GM21390 (cell line): ENCODE results near the gene PGP.
A peak's percentile ranks its signal among the peaks of the same experiment; 100 is the strongest.

Experiments
- ATAC-seq: cut with Tn5 transposase; IDR thresholded peaks from one replicate; pipeline ENCODE4 v1.9.1; 2021; ENCODE audit not compliant: unreplicated experiment

Gene PGP

DNA sequence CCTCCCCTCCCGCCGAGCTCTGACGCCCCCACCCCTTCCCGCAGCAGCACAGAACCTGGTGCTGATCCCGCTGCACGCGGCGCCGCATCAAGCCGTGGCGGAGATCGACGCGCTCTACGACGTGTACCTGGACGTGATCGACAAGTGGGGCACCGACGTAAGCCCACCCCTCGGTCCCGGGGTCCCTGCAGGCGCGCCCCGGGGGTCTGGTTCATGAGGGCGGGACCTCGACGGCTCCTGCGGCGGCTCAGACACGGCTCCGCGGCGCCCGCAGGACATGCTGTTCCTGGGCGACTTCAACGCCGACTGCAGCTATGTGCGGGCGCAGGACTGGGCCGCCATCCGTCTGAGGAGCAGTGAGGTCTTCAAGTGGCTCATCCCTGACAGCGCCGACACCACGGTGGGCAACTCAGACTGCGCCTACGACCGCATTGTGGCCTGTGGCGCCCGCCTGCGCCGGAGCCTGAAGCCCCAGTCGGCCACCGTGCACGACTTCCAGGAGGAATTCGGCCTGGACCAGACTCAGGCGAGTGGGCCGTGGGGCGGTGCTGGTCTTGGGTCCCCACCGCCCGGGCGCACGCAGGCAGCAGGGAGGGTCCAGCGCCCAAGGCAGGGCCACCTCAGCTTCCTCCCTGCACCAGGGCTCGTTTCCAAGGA is 23.0 kb upstream of the PGP start:
- ATAC-seq, result no peak

- ATAC-seq, result no peak
These were observed 22.5 kb upstream of the PGP start for GRCh38 chr16:2237102-2237482.

DNA sequence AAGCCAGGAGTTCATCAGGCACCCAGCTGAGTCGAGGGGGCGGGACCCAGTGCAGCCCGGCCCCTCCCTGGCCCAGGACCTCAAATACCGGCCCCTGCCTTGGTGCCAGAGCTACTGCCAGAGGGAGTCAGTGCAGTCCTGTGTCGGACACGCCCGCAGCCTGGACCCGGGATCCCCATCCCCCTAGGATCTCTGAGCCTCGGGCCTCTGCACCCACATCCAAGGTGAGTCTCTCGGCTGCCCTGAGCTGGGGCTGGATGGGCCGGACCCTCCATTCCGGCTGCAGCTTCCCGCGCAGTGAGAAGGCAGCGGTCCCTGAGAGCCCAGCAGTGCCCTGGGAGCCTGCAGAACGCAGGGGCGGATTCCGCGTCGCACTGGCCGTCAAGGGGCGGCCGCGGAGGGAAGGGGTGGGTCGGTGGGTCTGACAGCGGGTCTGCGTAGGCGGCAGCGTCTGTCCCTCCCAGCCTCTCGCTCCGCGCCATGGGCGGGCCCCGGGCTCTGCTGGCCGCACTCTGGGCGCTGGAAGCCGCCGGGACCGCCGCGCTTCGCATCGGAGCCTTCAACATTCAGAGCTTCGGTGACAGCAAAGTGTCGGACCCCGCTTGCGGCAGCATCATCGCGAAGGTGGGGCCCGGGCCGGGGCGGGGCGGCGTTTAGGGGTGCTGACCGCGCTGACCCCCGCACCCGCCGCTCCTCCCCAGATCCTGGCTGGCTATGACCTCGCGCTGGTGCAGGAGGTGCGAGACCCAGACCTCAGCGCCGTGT is 21.9 kb upstream of the PGP start, which contains the start of gene DNASE1L2:
TSS of gene DNASE1L2 (plus strand) at position 108 of the 765 bp plus-strand sequence. CDS start at position 481, 373 bp downstream.
- no peak for ATAC-seq

DNA sequence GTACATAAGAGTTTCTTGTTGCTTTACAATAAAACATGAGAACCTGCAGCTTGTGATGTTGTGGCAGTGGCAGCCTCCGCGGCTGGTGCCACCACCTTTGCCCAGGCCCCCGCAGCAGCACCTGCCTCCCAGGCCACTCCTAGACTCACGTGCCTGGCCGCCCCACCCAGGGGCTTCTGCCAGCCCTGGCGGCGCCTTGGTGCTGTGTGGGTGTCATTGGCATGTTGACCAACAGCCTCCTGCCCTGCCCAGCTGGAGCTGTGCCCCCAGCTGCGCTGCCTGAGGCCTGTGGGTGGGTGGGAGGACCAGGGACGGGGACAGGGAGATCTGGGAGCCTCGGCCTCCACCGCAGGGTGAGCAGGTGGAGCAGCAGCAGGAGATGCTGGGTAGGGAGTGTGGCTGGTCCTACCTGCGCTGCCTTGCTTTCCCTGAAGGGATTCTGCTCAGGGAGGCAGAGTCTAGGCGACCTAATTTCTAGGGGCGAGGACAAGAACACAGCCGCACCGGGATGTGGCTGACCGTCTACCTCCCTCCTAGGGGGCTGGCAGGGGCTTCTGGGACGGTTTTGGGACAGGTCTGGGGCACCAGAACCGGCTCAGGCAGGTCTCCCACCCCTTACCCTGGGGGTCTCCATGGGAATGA is 21.2 kb upstream of the PGP start:
- ATAC-seq, result no peak

- no peak for ATAC-seq
These were observed 20.6 kb upstream of the PGP start for GRCh38 chr16:2235234-2235651.

GRCh38 chr16:2234813-2235170 is 20.2 kb upstream of the PGP start:
- no peak for ATAC-seq

DNA sequence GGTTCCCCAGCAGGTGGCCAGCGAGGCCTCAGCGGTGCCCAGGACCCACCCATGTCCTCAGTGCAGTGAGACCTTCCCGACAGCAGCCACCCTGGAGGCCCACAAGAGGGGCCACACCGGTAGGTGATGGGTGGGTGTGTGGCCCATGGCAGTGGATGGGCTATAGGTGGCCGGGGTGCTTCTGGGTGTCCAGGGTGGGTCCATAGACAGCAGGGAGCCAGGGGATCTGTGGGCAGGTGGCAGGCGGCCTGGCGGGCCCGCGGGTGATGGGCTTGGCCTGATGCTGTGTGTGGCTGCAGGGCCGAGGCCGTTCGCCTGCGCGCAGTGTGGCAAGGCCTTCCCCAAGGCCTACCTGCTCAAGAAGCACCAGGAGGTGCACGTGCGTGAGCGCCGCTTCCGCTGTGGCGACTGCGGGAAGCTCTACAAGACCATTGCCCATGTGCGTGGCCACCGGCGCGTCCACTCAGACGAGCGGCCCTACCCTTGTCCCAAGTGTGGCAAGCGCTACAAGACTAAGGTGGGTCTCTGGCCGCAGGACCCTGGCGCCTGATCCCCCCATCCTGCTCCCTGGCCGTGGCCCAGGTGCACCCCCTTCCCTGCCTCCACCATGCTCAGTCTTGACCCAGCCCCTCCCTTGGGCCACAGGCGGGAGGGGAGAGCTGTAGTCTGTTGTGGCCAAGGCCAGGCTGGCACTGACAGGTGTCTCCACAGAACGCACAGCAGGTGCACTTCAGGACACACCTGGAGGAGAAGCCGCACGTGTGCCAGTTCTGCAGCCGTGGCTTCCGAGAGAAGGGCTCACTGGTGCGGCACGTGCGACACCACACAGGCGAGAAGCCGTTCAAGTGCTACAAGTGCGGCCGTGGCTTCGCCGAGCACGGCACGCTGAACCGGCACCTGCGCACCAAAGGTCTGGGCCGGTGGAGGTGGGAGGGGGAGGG is 19.5 kb upstream of the PGP start:
- ATAC-seq, result no peak

- no peak for ATAC-seq
These were observed 18.6 kb upstream of the PGP start for GRCh38 chr16:2233046-2233775.

DNA sequence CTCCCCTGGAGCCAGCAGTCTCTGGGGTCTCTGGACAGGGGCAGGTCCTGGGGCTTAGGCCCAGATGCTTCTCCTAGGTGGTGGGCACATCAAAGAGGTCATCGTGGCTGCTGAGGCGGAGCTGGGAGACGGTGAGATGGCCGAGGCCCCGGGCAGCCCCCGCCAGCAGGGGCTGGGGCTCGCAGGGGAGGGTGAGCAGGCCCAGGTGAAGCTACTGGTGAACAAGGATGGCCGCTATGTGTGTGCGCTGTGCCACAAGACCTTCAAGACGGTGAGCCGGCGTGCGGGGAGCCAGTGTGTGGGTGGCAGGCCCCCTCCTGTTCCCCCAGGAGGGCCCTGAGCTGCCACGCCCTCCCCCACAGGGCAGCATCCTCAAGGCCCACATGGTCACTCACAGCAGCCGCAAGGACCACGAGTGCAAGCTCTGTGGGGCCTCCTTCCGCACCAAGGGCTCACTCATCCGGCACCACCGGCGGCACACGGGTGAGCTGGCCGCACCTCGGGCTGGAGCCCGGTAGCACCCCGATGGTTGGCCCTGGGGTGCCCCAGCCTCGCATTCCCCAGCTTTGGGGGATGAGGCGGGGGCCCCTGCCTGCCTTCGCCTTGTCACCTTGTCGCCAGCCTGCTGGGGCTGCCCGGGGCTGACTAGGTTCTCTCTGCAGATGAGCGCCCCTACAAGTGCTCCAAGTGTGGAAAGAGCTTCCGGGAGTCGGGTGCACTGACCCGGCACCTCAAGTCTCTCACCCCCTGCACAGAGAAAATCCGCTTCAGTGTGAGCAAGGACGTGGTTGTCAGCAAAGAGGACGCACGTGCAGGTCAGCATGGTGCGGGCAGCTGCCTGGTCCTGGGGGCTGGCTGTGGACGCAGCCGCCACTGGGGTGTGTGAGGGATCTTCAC is 17.7 kb upstream of the PGP start:
- ATAC-seq, result no peak

- ATAC-seq, result no peak
These were observed 16.6 kb upstream of the PGP start for GRCh38 chr16:2231016-2231931.

DNA sequence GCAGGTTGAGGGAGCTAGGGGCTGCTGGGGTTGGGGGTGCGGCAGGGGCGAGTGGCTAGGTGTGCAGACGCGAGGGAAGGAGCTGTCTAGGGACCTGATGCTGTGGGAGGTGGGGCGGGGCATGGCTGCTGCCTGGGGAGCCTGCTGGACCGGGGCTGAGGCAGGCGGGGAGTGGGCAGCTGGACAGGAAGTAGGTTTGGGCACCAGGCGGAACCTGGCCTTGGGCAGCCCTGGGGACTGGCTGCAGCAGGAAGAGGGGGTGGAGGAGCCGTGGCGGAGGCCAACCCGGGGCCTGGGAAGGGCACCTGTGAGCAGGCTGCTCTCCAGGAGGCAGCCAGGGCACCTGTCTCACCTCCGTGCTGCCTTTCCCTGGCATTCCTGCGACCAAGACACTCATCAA is 15.7 kb upstream of the PGP start:
- ATAC-seq, result no peak

- no peak for ATAC-seq
These were observed 15.1 kb upstream of the PGP start for GRCh38 chr16:2229632-2230250.

- no peak for ATAC-seq
These were observed 14.5 kb upstream of the PGP start for GRCh38 chr16:2229091-2229490.

DNA sequence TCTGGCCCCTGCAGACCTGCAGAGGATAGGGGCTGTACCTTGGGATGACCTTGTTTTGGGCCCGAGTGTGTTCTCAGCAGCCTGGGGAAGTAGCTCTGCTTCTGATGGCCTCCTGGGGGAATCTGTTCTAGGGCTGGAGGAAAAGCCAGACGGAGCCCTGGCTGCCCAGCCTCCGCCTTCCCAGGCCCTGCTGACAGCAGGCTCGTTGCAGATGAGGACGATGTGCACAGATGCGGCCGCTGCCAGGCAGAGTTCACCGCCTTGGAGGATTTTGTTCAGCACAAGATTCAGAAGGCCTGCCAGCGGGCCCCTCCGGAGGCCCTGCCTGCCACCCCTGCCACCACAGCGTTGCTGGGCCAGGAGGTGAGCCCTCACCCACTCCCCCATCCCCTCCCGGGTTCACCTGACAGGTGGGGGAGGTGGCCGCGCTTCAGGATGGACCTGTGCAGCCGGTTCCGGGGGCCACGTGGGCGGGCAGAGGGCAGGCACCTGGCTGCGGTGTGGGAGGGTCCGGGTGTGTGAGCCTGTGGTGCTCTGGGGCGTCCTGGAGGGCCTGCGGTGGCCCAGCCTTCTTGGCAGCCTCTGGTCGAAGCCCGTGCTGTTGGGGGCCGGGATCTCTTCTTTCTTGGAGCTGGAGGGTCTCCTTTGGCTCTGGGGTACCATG is 13.7 kb upstream of the PGP start:
- no peak for ATAC-seq

GRCh38 chr16:2226918-2227317 is 12.3 kb upstream of the PGP start:
- ATAC-seq, result no peak

- no peak for ATAC-seq
These were observed 11.7 kb upstream of the PGP start for GRCh38 chr16:2226245-2226793.

- peak; percentile 24 for ATAC-seq
These were observed 9.4 kb upstream of the PGP start for GRCh38 chr16:2223942-2224486.
